H9 (cell line): ENCODE data around the gene MAP3K20. TPM values are rescaled to one million over a fixed set of nuclear protein-coding genes. Genes with fewer than 3 reads are reported as not detected.

Source experiments
- DNase-seq: peaks from one replicate; pipeline ENCODE4 v3.0.0-alpha.2; 2017
- H2AFZ ChIP-seq: one replicate; pipeline ENCODE4 v1.6.1; 2013; ENCODE audit warnings: mild to moderate bottlenecking, low read length, control low read depth, moderate library complexity
- H2AK5ac ChIP-seq: 2 replicates; pipeline ENCODE4 v1.6.1; 2013; ENCODE audit warnings: low read length, control low read depth, mixed read lengths; ENCODE audit not compliant: insufficient read length
- H2BK120ac ChIP-seq: one replicate; pipeline ENCODE4 v1.6.1; 2013; ENCODE audit warnings: low read depth, mild to moderate bottlenecking, low read length, control low read depth, inconsistent platforms; ENCODE audit not compliant: poor library complexity, severe bottlenecking
- H2BK12ac ChIP-seq: 2 replicates; pipeline ENCODE4 v1.6.1; 2013; ENCODE audit warnings: low read length, control low read depth, mixed read lengths, low read depth; ENCODE audit not compliant: insufficient read length
- H2BK15ac ChIP-seq: 2 replicates; pipeline ENCODE4 v1.6.1; 2013; ENCODE audit warnings: low read depth, low read length, control low read depth
- H2BK20ac ChIP-seq: one replicate; pipeline ENCODE4 v1.6.1; 2013; ENCODE audit warnings: low read depth, mild to moderate bottlenecking, low read length, control low read depth, inconsistent platforms; ENCODE audit not compliant: poor library complexity, severe bottlenecking
- H2BK5ac ChIP-seq: 2 replicates; pipeline ENCODE4 v1.6.1; 2013; ENCODE audit warnings: low read length, control low read depth, mixed read lengths; ENCODE audit not compliant: insufficient read length
- H3K14ac ChIP-seq: 2 replicates; pipeline ENCODE4 v1.6.1; 2013; ENCODE audit warnings: low read length, control low read depth; ENCODE audit not compliant: insufficient read depth
- H3K18ac ChIP-seq: 2 replicates; pipeline ENCODE4 v1.6.1; 2013; ENCODE audit warnings: low read depth, mild to moderate bottlenecking, mixed read lengths, low read length, control low read depth; ENCODE audit not compliant: insufficient read length
- H3K23ac ChIP-seq: 2 replicates; pipeline ENCODE4 v1.6.1; 2013; ENCODE audit warnings: low read length, control low read depth, mixed read lengths, low read depth; ENCODE audit not compliant: insufficient read length
- H3K23me2 ChIP-seq: 2 replicates; pipeline ENCODE4 v1.6.1; 2013; ENCODE audit warnings: low read depth, mild to moderate bottlenecking, mixed read lengths, low read length, control low read depth; ENCODE audit not compliant: insufficient read length, poor library complexity, severe bottlenecking
- H3K27ac ChIP-seq: 2 replicates; pipeline ENCODE4 v1.5.1; 2013; ENCODE audit warnings: low read length, control low read depth, mixed read lengths, low read depth; ENCODE audit not compliant: insufficient read length
- H3K27me3 ChIP-seq: 2 replicates; pipeline ENCODE4 v1.6.1; 2013; ENCODE audit warnings: low read length, control low read depth, inconsistent platforms; ENCODE audit not compliant: insufficient read depth
- H3K4ac ChIP-seq: 2 replicates; pipeline ENCODE4 v1.6.1; 2013; ENCODE audit warnings: low read depth, mild to moderate bottlenecking, control low read depth, inconsistent platforms, low read length, moderate library complexity
- H3K4me1 ChIP-seq: 2 replicates; pipeline ENCODE4 v1.6.1; 2013; ENCODE audit warnings: low read length, control low read depth, inconsistent platforms; ENCODE audit not compliant: insufficient read depth
- H3K4me2 ChIP-seq: 2 replicates; pipeline ENCODE4 v1.6.1; 2013; ENCODE audit warnings: low read length, control low read depth, mixed read lengths; ENCODE audit not compliant: insufficient read length, insufficient read depth
- H3K56ac ChIP-seq: 2 replicates; pipeline ENCODE4 v1.6.1; 2013; ENCODE audit warnings: low read depth, mild to moderate bottlenecking, mixed read lengths, low read length, control low read depth; ENCODE audit not compliant: insufficient read length
- H3K79me1 ChIP-seq: 2 replicates; pipeline ENCODE4 v1.6.1; 2013; ENCODE audit warnings: low read depth, mild to moderate bottlenecking, moderate library complexity, low read length, control low read depth, inconsistent platforms; ENCODE audit not compliant: insufficient read depth, poor library complexity, severe bottlenecking
- H3K79me2 ChIP-seq: 2 replicates; pipeline ENCODE4 v1.6.1; 2013; ENCODE audit warnings: low read length, control low read depth, inconsistent platforms; ENCODE audit not compliant: insufficient read depth
- H3K9ac ChIP-seq: 2 replicates; pipeline ENCODE4 v1.6.1; 2013; ENCODE audit warnings: low read length, control low read depth, mixed read lengths; ENCODE audit not compliant: insufficient read length; ENCODE audit errors: extremely low read depth
- H3K9me3 ChIP-seq: one replicate; pipeline ENCODE4 v1.6.1; 2013; ENCODE audit warnings: low read depth, low read length, inconsistent platforms; ENCODE audit not compliant: control insufficient read depth
- H3T11ph ChIP-seq: one replicate; pipeline ENCODE4 v1.6.1; 2013; ENCODE audit warnings: mild to moderate bottlenecking, low read length, control low read depth, inconsistent platforms
- H4K20me1 ChIP-seq: one replicate; pipeline ENCODE4 v1.6.1; 2013; ENCODE audit not compliant: control insufficient read depth, insufficient read length, insufficient read depth
- H4K5ac ChIP-seq: 2 replicates; pipeline ENCODE4 v1.6.1; 2013; ENCODE audit warnings: low read depth, mild to moderate bottlenecking, mixed read lengths, low read length, control low read depth; ENCODE audit not compliant: insufficient read length
- H4K8ac ChIP-seq: replicated peaks from 2 replicates; pipeline ENCODE4 v1.6.1; 2013; ENCODE audit warnings: low read length, control low read depth, mixed read lengths, low read depth; ENCODE audit not compliant: insufficient read length
- H4K91ac ChIP-seq: 2 replicates; pipeline ENCODE4 v1.6.1; 2013; ENCODE audit warnings: low read depth, mild to moderate bottlenecking, moderate library complexity, mixed read lengths, low read length, control low read depth; ENCODE audit not compliant: insufficient read length
- H3K27ac Mint-ChIP-seq, 3 experiments: 2 replicates in 2 of 3; 3 replicates in 1 of 3; pipeline ENCODE4 v1.8.0; 2020 to 2021; ENCODE audit warnings: mixed read lengths in 3 of 3, mild to moderate bottlenecking in 1 of 3, moderate library complexity in 1 of 3
- H3K27me3 Mint-ChIP-seq: 2 replicates; pipeline ENCODE4 v1.8.0; 2021; ENCODE audit warnings: low read depth, mild to moderate bottlenecking, moderate library complexity, mixed read lengths
- H3K36me3 Mint-ChIP-seq, 3 experiments: 2 replicates in 2 of 3; 3 replicates in 1 of 3; pipeline ENCODE4 v1.8.0; 2020 to 2021; ENCODE audit warnings: low read depth in 3 of 3, mixed read lengths in 3 of 3; ENCODE audit not compliant: insufficient read depth in 1 of 3
- H3K4me1 Mint-ChIP-seq, 2 experiments: 2 replicates each; pipeline ENCODE4 v1.8.0; 2020; ENCODE audit warnings: mixed read lengths in 2 of 2
- H3K4me3 Mint-ChIP-seq, 2 experiments: 2 replicates in 1 of 2; 3 replicates in 1 of 2; pipeline ENCODE4 v1.8.0; 2020 to 2021; ENCODE audit warnings: mild to moderate bottlenecking in 2 of 2, mixed read lengths in 2 of 2, moderate library complexity in 1 of 2
- H3K9me3 Mint-ChIP-seq, 2 experiments: 2 replicates in 1 of 2; 3 replicates in 1 of 2; pipeline ENCODE4 v1.8.0; 2020; ENCODE audit warnings: mild to moderate bottlenecking in 2 of 2, mixed read lengths in 2 of 2, moderate library complexity in 1 of 2
- WGBS: extraction: QIAGEN DNeasy Blood & Tissue Kit; methylation state at CpG from one replicate; pipeline ENCODE4 v1.1.7; 2013; ENCODE audit warnings: missing lambda C conversion rate, low lambda C conversion rate, mixed read lengths; ENCODE audit not compliant: insufficient read length; ENCODE audit errors: extremely low coverage; 5-methylcytosine and 5-hydroxymethylcytosine counted together
- total RNA-seq: library from RNA; stranded (reverse); gene quantifications from 2 replicates; pipeline ENCODE4 v1.2.1, GENCODE V29; 2021
- TF ChIP-seq, protein P1 (sequence below): fragments of 200-600 bp; sonication (generic); conservative IDR thresholded peaks from 3 replicates; pipeline ENCODE4 v1.8.0; 2021; ENCODE audit warnings: antibody characterized with exemption, mild to moderate bottlenecking

MAP3K20 gene
- total RNA-seq, 1 experiment from 2014 or later = 8.7 TPM

DNA sequence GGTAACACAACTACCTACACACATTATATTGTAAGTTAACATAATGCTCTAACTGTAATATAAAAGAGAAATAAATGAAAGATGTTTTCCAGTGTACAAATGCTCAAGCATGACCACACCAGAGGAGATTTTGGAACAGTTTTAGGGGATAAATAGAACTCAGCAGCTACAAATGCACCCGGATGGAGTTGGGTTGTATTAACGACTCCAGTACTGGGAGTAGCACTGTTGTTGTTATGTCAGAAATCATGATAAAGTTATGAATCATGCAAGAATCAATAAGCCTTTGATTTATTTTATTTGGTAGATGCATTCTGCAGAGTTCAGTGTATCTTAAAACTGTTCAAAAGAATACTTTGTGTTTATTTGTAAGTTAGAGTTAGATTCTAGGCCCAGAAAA lies 126.9 kb downstream of the MAP3K20 start:
- Mint-ChIP-seq H3K36me3 (no peaks in the 10 kb centered on the region), H3K4me3 (no peak overlapping the region), H3K4me1 (no peaks in the 10 kb centered on the region), H3K27ac (no peak overlapping the region; a peak in 1 of 7 replicates), H3K9me3 (no peaks in the 10 kb centered on the region), H3K27me3 (no peaks in the 10 kb centered on the region)
- no peak overlapping the region for H3K14ac ChIP-seq
- H3K4me2 ChIP-seq = no peak overlapping the region
- no peak overlapping the region for H2BK12ac ChIP-seq
- H4K91ac ChIP-seq = no peak overlapping the region
- H2BK15ac ChIP-seq = no peak overlapping the region
- no peak overlapping the region for H3K18ac ChIP-seq
- no peak overlapping the region for H2AK5ac ChIP-seq
- no peak overlapping the region for H3T11ph ChIP-seq
- no peak overlapping the region for H2AFZ ChIP-seq
- no peak overlapping the region for H3K4ac ChIP-seq
- H4K5ac ChIP-seq = no peak overlapping the region
- no CpG with 5 or more reads among the region's 2 CpGs for WGBS
- no peaks in the 10 kb centered on the region for H3K27me3 ChIP-seq
- H3K79me1 ChIP-seq = no peaks in the 10 kb centered on the region
- no peaks in the 10 kb centered on the region for H3K79me2 ChIP-seq
- no peaks in the 10 kb centered on the region for H3K9me3 ChIP-seq
- H3K23me2 ChIP-seq = no peaks in the 10 kb centered on the region
- H3K23ac ChIP-seq = no peak overlapping the region
- H2BK5ac ChIP-seq = no peak overlapping the region
- H4K20me1 ChIP-seq = no peaks in the 10 kb centered on the region
- no peak overlapping the region for H2BK120ac ChIP-seq
- H3K56ac ChIP-seq = no peak overlapping the region
- 0 out of 2 replicates have a peak, but pooled peaks cover 4% of the 10 kb centered on the region for H3K4me1 ChIP-seq
- no peak overlapping the region for H3K27ac ChIP-seq
- H4K8ac ChIP-seq = no peak overlapping the region
- TF ChIP-seq, protein P1, sequence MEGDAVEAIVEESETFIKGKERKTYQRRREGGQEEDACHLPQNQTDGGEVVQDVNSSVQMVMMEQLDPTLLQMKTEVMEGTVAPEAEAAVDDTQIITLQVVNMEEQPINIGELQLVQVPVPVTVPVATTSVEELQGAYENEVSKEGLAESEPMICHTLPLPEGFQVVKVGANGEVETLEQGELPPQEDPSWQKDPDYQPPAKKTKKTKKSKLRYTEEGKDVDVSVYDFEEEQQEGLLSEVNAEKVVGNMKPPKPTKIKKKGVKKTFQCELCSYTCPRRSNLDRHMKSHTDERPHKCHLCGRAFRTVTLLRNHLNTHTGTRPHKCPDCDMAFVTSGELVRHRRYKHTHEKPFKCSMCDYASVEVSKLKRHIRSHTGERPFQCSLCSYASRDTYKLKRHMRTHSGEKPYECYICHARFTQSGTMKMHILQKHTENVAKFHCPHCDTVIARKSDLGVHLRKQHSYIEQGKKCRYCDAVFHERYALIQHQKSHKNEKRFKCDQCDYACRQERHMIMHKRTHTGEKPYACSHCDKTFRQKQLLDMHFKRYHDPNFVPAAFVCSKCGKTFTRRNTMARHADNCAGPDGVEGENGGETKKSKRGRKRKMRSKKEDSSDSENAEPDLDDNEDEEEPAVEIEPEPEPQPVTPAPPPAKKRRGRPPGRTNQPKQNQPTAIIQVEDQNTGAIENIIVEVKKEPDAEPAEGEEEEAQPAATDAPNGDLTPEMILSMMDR = no peak
- no peak for DNase-seq
- no peak overlapping the region for H3K9ac ChIP-seq
- H2BK20ac ChIP-seq = no peak overlapping the region
